Measurements from ENCODE around the gene UBE2Q1.

Gene UBE2Q1

GRCh38 chr1:154517661-154518060 lies 40.8 kb downstream of the UBE2Q1 start:
- intact Hi-C loops (cut with DNase I; ENCODE audit: low total_unique reads): no loop called here
- Histone ChIP-seq H3K4me1 (no peaks in the 10 kb centered on the region), H3K27me3 (peaks cover 0 to 18% of the 10 kb centered on the region in 2 donors), H3K4me3 (no peak overlapping the region), H3K36me3 (no peaks in the 10 kb centered on the region), H3K27ac (no peak overlapping the region), H3K9me3 (no peaks in the 10 kb centered on the region)
- DNase-seq: peak in 1 of 2 donors; percentile 17
- TF ChIP-seq, protein P1, sequence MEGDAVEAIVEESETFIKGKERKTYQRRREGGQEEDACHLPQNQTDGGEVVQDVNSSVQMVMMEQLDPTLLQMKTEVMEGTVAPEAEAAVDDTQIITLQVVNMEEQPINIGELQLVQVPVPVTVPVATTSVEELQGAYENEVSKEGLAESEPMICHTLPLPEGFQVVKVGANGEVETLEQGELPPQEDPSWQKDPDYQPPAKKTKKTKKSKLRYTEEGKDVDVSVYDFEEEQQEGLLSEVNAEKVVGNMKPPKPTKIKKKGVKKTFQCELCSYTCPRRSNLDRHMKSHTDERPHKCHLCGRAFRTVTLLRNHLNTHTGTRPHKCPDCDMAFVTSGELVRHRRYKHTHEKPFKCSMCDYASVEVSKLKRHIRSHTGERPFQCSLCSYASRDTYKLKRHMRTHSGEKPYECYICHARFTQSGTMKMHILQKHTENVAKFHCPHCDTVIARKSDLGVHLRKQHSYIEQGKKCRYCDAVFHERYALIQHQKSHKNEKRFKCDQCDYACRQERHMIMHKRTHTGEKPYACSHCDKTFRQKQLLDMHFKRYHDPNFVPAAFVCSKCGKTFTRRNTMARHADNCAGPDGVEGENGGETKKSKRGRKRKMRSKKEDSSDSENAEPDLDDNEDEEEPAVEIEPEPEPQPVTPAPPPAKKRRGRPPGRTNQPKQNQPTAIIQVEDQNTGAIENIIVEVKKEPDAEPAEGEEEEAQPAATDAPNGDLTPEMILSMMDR (IDR thresholded peaks at IDR 0.05): no peak

- Histone ChIP-seq H3K27ac (no peak overlapping the region), H3K36me3 (no peaks in the 10 kb centered on the region), H3K4me1 (no peaks in the 10 kb centered on the region), H3K9me3 (no peaks in the 10 kb centered on the region), H3K4me3 (no peak overlapping the region), H3K27me3 (peaks cover 0 to 33% of the 10 kb centered on the region in 2 donors)
- TF ChIP-seq, protein P1 (IDR thresholded peaks at IDR 0.05): no peak
- no peak for DNase-seq
- intact Hi-C loops (cut with DNase I; ENCODE audit: low total_unique reads): no loop called here
Measured at GRCh38 chr1:154514066-154514553, 44.4 kb downstream of the UBE2Q1 start.

GRCh38 chr1:154512760-154513159 lies 45.7 kb downstream of the UBE2Q1 start:
- no peaks in the 10 kb centered on the region for H3K36me3 ChIP-seq
- H3K9me3 ChIP-seq: no peaks in the 10 kb centered on the region
- no peak overlapping the region for H3K4me3 ChIP-seq
- no peak overlapping the region for H3K27ac ChIP-seq
- no peak for DNase-seq
- no peaks in the 10 kb centered on the region for H3K4me1 ChIP-seq
- intact Hi-C loops (cut with DNase I; ENCODE audit: low total_unique reads): no loop called here
- H3K27me3 ChIP-seq: peaks cover 0 to 42% of the 10 kb centered on the region in 2 donors
- TF ChIP-seq, protein P1 (IDR thresholded peaks at IDR 0.05): no peak

- intact Hi-C loops (cut with DNase I; ENCODE audit: low total_unique reads): no loop called here
- DNase-seq: no peak
- TF ChIP-seq, protein P1 (IDR thresholded peaks at IDR 0.05): no peak
- no peak overlapping the region for H3K27ac ChIP-seq
- peaks cover 0 to 7% (median 3%) of the 10 kb centered on the region in 3 donors for H3K9me3 ChIP-seq
- H3K4me3 ChIP-seq: no peak overlapping the region
- peaks cover 0 to 70% of the 10 kb centered on the region in 2 donors for H3K27me3 ChIP-seq
- H3K4me1 ChIP-seq: peaks cover 0 to 17% (median 11%) of the 10 kb centered on the region in 4 donors
- H3K36me3 ChIP-seq: no peaks in the 10 kb centered on the region
Measured at GRCh38 chr1:154503898-154504297, 54.6 kb downstream of the UBE2Q1 start.

- no peak overlapping the region for H3K27ac ChIP-seq
- intact Hi-C loops (cut with DNase I; ENCODE audit: low total_unique reads): no loop called here
Measured at GRCh38 chr1:154502744-154503115, 55.7 kb downstream of the UBE2Q1 start.

More at GRCh38 chr1:154502744-154503115, 55.7 kb downstream of the UBE2Q1 start:
- Histone ChIP-seq H3K4me3 (peak overlapping the region; percentile 41 to 54), H3K27me3 (peaks cover 0 to 71% of the 10 kb centered on the region in 2 donors), H3K9me3 (peaks cover 0 to 7% (median 3%) of the 10 kb centered on the region in 3 donors), H3K36me3 (no peaks in the 10 kb centered on the region), H3K4me1 (peaks cover 0 to 17% (median 11%) of the 10 kb centered on the region in 4 donors)
- TF ChIP-seq, protein P1 (IDR thresholded peaks at IDR 0.05): no peak
- DNase-seq: no peak
